NCI-H82 (cell line): ENCODE measurements around the gene DAPK2.
"Not testable (repeated sequence)": the region's sequence is repeated elsewhere in the genome, so short reads cannot be mapped to it uniquely, and the experiment has no call there.

Experiments used
- DNase-seq: peaks from one replicate; lab custom pipeline; 2025; lab: John Stamatoyannopoulos, UW

DAPK2 gene

DNA sequence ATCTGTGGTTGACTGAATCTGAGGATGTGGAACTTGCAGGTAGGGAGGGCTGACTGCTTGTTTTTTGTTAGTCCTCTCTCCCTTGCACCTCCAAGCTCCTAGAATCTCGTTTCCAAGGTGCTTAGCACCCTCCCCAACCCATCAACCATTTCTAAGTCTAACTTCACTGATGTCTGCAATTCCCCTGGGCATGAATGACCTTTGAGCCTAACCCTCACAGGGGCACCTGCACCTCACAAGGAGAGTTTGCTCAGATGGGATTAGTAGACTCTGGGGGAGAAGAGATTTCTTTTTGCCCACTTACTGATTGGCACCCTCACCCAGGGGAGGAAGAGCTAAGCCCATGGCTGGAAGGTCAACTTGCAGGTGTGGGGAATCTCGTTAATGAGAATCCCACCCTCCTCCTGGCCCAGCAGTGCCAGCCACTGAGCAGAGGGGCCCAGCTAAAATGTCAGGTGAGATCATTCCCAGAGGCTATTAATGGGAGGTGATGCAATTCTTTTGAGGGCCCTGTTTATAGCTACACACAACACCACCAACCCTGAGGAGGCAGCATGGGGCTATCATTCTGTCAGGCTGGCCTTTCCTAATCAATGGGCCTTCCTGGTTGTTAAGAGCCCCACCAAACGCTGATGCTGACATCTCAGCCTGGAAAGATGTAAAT is 130.9 kb downstream of the DAPK2 start:
- DNase-seq = no peak

DNA sequence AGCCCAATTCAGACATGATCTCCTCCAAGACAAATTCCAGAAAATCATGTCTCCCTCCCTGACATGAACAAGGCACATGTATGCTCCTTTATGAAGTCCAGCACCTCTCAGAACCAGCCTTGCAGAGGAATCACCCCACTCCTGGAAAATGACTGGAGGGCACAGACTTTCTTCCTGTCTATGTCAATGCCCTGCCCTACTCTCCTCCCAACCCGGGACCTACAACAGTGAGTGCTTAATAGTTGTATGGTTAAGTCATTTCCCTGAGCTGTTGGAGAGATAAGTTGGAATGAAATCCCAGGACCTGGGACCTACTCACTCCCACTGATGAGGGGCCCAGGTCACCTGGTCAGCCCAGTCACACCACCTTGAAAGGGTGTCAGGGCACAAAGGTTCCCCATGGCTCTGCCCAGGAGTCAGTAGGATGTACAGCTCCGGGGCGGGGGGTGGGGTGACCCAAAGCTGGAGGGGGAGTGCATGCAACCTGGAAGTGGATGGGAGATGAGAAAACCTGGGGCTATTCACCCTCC is 132.4 kb downstream of the DAPK2 start:
- no peak for DNase-seq

DNA sequence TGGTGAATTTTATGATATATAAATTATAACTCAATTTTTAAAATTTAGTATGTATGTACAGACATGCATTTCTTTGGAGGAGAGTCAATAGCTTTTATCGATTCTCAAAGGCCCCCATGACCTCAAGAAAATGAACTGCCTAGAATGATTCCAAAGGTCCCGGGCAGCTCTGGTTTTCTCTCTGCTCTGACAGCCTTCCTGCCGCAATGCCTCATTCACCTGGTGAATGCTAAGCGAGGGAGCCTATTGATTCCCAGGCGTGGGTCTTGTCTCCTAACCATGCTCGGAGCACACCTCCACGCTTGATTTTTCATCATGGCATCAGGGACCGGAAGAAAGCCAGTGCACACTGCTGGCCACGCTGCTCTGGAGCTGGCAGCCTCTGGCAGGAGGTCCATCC is 132.9 kb downstream of the DAPK2 start:
- DNase-seq = no peak

DNA sequence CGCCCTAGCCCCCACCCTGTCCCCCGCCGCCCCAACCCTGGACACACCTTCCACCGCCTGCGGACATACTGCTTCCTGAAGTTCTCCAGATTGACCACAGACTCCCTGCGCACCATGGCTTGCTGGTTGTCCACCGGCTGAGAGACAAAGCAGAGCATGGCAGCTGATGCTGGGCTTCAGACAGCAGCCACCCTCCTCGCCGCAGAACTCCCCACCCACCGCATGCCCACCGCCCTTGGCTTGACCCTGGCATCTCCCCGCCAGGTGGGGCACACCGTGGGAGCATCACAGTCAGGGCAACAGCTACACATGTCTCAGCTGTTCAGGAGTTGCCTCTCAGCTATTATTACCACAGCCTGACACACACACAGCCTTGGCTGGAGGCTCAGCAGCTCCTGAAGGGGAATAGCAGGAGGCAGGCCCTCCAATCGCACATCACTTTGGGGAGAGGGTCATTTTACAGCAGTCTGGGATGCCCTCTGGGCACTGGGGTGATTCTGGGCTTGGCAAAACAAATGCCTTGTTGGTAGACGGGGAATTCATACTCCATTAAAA is 134.1 kb downstream of the DAPK2 start:
- no peak for DNase-seq

DNA sequence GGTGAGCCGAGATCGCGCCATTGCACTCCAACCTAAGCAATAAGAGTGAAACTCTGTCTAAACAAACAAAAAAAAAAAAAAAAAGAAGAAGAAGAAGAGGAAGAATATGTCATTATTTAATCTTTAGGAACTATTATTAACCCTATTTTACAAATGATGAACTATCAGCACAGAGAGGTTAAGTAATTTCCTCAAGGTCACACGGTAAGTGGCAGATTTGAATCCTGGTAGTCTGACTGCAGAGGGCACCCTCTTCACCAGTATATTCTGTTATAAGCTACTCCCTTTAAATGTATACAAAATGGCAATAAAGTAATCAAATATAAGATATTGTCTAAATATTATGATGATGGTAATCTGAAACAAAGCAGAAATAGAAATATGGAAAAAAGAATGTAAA is 135.1 kb downstream of the DAPK2 start:
- no peak for DNase-seq

DNA sequence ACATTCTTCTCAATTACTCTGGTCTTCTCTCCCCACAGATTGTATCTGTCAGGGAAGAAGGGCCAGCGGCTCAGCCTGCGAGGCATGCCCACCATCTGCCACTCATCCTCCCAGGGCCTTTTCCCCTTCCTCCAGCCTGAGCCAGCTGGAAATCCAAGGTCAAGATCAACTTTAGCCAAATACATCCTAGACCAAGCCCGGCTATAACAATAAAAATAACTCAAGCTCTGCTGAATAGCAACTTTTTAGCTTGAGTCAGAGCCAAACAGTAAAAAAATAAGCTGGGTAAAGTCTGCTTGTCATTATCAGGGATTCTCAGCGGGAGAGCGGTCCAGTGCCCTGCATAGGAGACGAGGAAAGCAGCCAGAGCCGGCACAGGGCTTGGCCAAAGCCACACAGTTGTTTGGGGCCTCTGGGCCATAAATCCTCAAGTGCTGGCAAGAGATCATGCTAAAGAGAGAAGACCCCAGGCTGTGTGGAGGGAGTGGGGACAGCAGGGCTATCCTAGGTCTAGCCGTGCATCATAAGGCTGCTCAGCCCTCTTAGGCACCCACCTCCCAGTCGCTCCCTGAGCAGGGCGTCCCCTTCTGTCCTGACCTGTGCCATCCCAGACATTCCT is 136.4 kb downstream of the DAPK2 start:
- DNase-seq = peak; percentile 55

DNA sequence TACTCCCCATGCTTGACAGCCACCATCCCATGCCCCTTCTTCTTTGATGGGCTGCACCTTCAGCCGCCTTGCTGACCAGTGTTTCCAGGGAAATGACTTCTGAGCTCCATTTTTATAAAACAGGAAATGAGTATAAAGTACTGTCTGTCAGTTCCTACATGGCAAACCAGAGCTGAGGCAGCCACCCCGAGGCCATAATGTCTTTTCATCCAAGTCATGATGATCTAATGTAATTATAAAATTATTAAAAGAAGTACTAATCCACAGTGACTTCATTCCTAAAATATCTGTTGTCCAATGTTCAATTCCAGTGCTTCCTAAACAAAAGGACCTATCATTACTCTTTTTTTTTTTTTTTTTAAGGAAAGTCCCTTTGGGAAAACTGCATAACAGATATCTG is 137.3 kb downstream of the DAPK2 start:
- DNase-seq = no peak

DNA sequence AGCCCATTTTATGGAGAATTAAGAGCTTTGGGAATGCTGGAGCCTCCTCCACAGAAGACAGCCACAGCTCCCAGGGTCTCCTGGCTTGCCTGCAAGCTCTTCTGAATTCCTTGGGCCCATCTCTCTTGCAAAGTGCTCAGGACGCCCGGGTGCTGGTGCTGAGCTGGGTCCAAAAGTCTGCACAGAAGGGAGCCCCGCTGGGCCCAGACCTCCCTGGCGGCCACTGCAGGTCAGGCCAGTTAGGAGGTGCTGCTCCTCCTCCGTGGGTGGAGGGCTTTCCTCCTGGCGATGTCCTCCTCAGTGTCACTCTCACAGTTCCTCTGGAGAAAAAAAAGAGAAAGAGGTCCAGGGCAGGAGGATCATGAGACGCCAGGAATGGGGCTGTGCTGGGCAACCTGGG is 138.0 kb downstream of the DAPK2 start:
- DNase-seq = no peak

DNA sequence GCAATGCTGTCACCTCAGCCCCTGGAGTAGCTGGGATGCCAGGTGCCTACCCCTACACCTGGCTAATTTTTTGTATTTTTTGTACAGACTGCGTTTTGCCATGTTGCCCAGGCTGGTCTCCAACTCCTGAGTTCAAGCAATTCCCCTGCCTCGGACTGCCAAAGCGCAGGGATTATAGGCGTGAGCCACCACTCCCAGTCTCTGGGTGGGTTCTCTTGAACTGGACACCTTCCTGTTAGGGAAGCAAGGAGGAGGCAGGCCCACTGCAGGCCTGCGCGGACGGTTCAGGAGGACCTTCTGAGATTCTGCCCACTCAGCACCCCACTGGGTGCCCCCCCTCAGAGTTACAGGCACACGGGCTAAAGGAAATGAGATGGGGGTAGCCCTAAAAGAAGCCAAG is 138.8 kb downstream of the DAPK2 start:
- no peak for DNase-seq

DNA sequence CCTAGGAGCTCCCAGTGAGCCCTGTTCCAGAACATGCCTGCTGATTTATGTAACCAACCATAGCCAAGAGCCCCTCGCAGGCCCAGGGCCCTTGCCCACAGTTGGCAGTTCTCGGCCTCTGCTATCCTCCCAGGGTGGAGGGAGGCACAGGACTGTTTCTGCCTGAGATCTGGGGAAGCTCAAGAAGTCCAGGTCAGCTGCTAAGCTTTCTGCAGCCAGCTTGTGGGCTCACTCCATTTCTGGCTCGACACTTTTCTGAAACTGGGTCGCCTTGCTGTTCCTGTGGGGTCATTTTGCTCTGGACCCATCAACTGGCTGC is 140.1 kb downstream of the DAPK2 start:
- no peak for DNase-seq

DNA sequence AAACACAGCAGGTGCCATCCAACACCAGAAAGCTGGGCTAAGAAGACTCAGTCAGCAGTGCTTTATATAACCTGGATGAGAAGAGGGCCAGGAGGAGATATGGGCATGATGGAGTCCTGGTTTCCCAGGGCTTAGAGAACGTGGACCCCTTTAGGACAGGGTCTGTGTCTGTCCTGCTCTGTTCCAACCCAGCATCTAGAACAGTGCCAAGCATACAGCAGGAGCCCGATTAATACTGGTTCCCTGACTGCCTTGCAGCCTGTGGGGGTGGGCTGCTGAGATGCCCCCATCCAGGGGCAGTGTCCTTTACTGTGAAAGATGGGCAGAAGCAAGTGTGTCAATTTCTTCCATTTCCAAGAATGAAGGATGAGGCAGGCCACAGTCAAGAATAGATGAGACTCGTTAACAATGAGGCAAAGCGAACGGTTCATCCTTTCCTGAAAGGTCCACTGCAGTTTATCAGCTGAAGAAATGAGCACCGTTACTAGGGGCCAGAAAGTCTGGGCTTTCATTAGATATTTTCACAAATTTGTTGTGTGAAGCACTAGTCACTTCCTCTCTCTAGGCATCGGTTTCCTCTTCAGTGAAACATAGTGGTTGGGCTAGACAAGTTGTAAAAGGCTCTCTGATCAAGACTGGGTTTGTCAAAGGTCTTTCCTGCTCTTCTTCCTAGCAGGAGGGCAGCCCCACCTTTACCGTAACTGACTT is 140.6 kb downstream of the DAPK2 start:
- DNase-seq = no peak

DNA sequence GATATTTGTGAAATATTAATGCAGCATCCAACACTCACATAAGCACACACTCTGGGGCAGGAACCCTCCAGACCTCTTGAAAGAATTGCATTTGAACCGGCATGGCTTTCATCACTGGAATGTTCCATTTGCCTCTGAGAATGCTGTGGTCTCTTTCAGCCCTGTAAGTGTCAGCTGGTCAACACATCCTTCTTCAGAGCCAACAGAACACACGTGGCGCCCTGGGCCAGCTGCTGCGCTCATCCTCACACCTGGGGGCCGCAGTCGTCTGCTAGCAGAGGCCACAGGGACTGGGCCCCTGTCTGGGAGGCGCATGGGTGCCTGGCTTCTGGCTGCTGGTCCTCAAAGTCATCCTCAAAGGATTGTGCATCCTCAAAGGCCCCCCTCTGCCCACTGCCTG is 141.2 kb downstream of the DAPK2 start:
- DNase-seq = no peak

DNA sequence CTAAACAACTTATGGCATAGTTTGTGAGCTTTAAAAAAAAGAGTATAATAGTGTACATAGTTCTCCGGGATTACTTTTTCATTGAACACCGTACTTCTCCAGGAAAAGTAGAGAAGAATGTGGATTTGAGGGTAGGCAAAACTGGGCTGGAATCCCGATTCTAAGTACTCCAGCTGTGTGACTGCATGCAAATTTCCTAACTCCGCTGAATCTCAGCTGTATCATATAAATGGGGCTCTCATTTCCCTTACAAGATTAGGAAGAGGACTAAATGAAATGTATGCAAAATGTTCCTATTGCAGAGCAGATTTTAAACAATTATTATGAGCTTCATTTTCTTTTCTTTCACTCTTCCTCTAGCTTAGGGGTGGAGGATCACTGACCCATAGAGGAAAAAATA is 142.2 kb downstream of the DAPK2 start:
- no peak for DNase-seq

DNA sequence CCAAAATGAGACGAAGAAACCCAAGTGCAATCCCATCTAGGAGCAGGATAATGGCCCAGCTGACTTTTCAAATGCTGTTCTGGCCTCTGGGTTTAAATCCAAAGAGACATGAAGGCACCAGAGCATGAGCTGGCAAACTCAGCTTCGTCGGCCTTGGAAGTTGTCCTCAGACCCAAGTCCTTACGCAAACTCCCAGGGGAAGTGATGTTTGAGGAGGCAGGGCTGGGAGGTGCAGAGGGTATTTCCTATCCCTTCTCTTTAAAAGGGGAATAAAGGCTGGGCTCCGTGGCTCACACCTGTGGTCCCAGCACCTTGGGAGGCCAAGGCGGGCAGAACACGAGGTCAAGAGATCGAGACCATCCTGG is 143.6 kb downstream of the DAPK2 start:
- no peak for DNase-seq

DNA sequence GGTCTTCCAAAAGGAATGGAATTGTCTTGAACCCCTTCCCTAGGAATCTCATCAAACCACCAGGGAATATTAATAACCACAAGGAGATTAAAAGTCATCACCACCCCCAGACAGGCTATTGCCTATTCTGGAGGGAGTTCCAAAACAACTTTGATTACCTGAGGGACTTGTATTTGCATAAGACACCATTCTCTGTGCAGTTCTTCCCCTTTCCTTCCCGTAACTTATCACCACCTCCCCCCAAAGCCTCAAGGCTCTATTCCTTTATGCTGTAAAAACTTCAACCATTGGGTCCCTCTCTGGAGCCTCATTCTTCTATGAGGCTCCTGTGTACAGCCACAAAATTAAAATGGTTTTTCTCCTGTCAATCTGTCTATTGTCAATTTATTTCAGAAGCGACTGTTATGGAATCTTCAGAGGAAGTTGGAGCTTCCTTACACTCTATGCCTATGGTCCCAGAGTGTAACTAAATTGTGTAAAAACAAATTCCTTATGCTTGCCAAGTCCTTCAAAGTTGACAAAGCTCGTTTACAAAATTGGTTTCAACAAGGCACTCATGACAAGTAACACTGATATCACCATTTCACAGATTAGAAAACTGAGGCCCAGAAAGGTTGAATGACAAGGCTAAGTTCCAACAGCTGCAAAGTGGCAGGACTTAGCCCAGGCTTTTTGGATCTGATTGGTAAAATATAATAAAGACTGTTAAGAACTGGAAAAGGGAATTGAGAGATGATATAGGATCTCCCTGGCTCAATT is 144.2 kb downstream of the DAPK2 start:
- DNase-seq = no peak

DNA sequence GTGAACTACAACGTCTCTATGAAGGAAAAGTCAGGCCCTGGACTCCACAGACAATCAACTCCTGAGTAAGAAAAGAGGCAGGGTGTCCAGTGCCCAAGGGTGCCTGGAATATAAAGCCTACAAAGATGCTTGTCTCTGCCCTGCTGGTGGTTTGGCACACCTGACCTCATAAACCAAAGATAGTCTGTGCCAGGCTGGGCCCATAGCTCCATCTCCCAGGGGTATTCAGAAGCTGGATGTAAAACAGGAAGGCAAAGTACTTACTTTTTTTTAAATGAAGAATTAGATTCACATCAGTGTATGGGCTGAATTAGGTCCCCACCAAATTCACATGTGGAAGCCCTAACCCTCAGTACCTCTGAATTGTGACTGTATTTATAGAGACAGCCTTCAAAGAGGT is 146.0 kb downstream of the DAPK2 start:
- DNase-seq = no peak

DNA sequence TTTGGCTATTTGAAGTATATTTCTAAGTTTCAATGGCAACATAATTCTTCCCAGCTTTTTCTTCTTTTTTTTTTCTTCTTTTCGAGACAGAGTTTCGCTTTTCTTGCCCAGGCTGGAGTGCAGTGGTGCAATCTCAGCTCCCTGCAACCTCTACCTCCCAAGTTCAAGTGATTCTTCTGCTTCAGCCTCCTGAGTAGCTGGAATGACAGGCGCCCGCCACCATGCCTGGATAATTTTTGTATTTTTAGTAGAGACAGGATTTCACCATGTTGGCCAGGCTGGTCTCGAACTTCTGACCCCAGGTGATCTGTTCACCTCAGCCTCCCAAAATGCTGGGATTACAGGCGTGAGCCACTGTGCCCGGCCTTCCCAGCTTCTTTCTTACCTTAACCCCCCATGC is 146.7 kb downstream of the DAPK2 start:
- not testable (repeated sequence) for DNase-seq

DNA sequence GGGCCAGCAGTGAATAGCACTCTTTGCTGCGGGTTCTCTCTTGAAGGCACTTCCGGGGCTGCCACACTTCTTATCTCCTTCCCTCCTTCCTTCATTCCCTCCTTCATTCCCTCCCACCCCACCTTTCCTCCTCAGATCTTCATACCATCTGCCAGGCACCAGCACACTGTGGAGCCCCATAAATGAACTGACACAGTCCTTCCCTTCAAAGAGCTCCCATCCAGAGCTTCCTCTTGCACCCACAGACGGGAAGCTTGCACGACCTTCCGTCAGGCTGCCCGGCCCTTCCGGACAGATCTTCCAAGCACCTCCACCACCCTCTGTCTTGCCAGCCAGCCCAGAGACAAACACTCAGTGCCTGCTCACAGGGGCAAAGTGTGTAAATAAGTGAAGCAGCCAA is 147.1 kb downstream of the DAPK2 start:
- DNase-seq = no peak

DNA sequence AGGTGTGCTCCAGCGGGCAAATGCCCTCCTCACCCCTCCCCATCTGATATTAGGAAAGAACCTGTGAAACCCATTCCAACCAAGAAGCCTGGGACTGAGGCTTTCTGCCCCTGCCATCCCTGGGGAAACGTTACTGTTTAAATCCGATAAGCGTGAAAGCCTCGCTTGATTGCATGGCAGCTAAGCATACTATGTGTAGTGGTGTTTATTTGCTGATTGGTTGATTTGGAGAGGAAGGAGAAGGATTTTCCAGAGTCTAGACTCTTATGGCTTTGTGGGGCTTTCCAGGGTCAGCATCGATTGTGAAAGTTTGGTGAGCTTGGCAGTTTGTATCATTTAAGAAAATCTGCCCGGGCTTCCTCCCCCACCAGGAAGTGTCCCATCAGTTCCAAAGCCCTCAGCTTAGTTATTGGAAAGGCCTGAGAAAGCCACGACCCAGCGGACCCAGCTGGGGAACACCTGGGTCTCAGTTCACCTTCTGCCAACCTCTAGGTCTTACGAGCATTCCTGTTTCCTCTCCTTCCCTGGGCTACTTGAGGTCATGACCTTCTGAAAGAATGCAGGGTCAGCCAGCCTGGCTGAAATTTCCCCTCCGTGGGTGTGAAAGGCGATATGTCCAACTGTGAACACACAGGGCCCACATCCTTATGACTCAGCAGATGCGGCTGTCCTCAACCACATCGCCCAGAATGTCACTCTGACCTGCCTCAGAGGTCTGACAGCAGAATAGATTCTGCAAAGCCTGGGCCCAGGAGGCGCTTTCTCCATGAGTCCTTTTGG is 149.8 kb downstream of the DAPK2 start:
- peak; percentile 41 for DNase-seq

DNA sequence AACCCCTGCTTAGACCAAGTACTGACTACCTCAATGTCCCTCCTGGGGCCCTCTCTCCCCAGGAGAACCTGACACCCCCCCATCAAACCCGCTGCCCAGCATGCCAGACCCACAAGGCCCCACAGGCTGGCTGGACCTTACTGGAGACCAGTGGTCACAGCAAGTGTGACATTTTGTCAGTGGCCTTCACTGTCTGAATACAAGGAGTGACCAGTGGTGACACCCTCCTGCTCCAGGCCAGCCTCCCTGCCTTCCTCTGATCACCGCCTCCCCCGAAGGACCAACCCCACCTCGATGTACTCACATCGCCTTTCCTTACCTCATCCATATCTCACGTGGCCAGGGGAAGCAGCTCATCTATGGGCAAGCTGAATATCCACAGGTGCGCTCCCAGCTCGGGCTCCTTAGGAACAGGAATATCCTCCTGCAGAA is 150.5 kb downstream of the DAPK2 start:
- DNase-seq = no peak

DNA sequence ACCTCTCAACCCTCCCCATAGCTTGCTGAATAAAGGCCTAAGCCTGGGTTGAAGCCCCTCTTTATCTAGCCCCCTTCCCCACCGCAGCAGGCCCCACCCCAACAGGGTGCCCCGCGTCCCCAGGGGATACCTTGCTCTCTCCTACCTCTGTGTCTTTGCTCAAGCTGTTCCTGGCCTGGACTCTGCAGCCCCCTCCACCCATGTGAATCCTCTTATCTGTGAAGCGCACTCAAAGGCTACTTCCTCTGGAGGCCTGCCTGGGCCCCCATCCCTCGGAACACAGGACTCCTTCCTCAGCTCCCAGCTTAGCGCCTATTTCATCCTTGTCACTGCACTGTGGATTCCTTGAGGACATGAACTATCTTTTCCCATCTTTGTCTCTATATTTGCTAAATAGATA is 151.1 kb downstream of the DAPK2 start:
- peak; percentile 13 for DNase-seq

DNA sequence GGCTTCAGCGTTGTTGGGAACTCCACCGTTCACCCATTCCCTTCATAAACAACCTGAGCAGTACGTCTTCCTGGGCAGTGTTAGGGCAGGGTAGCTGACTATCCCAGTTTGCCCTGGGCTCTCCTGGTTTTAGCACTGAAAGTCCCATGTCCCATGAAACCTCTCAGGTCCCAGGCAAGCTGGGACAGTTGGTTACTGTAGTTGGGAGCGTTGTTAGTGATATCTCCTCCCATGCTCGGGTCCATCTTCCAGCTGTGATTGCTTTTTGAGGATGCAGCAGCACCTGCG is 151.7 kb downstream of the DAPK2 start:
- no peak for DNase-seq
